GM23338 (cell line): ENCODE measurements around the gene ADGRL3. TPM values are rescaled to one million over a fixed set of nuclear protein-coding genes. Genes with fewer than 3 reads are reported as not detected.

Source experiments
- ATAC-seq: fragments of 200-7000 bp; cut with Tn5 transposase; 3 replicates; pipeline ENCODE4 v1.9.1; 2020
- DNase-seq: peaks from one replicate; pipeline ENCODE4 v3.0.0-alpha.2; 2015; ENCODE audit warnings: low spot score
- H2AFZ ChIP-seq: fragments of 200-600 bp; sonication (generic); 2 replicates; pipeline ENCODE4 v1.8.0; 2016; ENCODE audit warnings: antibody characterized with exemption, mild to moderate bottlenecking, moderate library complexity
- H3F3A ChIP-seq: fragments of 200-600 bp; sonication (generic); replicated peaks from 2 replicates; pipeline ENCODE4 v1.8.0; 2017; ENCODE audit warnings: antibody characterized with exemption, mixed run types, low read depth
- H3K27ac ChIP-seq: fragments of 200-600 bp; sonication (generic); 2 replicates; pipeline ENCODE4 v1.6.1; 2016; ENCODE audit warnings: low read depth
- H3K27me3 ChIP-seq: fragments of 200-600 bp; sonication (generic); 2 replicates; pipeline ENCODE4 v1.8.0; 2016; ENCODE audit warnings: mild to moderate bottlenecking, mixed run types, moderate library complexity; ENCODE audit not compliant: insufficient read depth
- H3K36me3 ChIP-seq: fragments of 200-600 bp; sonication (generic); 2 replicates; pipeline ENCODE4 v1.8.0; 2016; ENCODE audit warnings: mild to moderate bottlenecking; ENCODE audit not compliant: insufficient read depth
- H3K4me1 ChIP-seq: fragments of 200-600 bp; sonication (generic); 2 replicates; pipeline ENCODE4 v1.8.0; 2016; ENCODE audit warnings: mild to moderate bottlenecking, moderate library complexity; ENCODE audit not compliant: insufficient read depth
- H3K4me2 ChIP-seq: fragments of 200-600 bp; sonication (generic); 2 replicates; pipeline ENCODE4 v1.7.1; 2017; ENCODE audit warnings: mixed run types
- H3K4me3 ChIP-seq: fragments of 200-600 bp; sonication (generic); 2 replicates; pipeline ENCODE4 v1.6.1; 2016; ENCODE audit warnings: mixed run types
- H3K79me2 ChIP-seq: fragments of 200-600 bp; sonication (generic); replicated peaks from 2 replicates; pipeline ENCODE4 v1.8.0; 2017; ENCODE audit warnings: mild to moderate bottlenecking; ENCODE audit not compliant: insufficient read depth
- H3K9me2 ChIP-seq: fragments of 200-600 bp; sonication (generic); 2 replicates; pipeline ENCODE4 v1.8.0; 2017; ENCODE audit not compliant: insufficient read depth
- H4K20me1 ChIP-seq: fragments of 200-600 bp; sonication (generic); replicated peaks from 2 replicates; pipeline ENCODE4 v1.8.0; 2017; ENCODE audit warnings: mild to moderate bottlenecking; ENCODE audit not compliant: insufficient read depth
- H3K27ac Mint-ChIP-seq: 2 replicates; pipeline ENCODE4 v1.8.0; 2020; ENCODE audit warnings: inconsistent platforms, mild to moderate bottlenecking, moderate library complexity, mixed read lengths
- H3K27me3 Mint-ChIP-seq: 3 replicates; pipeline ENCODE4 v1.8.0; 2022; ENCODE audit warnings: low read depth, mild to moderate bottlenecking, moderate library complexity, mixed read lengths, inconsistent platforms; ENCODE audit not compliant: insufficient read depth, poor library complexity
- H3K36me3 Mint-ChIP-seq: 3 replicates; pipeline ENCODE4 v1.8.0; 2021; ENCODE audit warnings: low read depth, mild to moderate bottlenecking, inconsistent platforms, moderate library complexity, mixed read lengths
- H3K4me1 Mint-ChIP-seq: 3 replicates; pipeline ENCODE4 v1.8.0; 2020; ENCODE audit warnings: mild to moderate bottlenecking, inconsistent platforms, mixed read lengths
- H3K4me3 Mint-ChIP-seq: 3 replicates; pipeline ENCODE4 v1.8.0; 2021; ENCODE audit warnings: moderate library complexity, mild to moderate bottlenecking, inconsistent platforms, mixed read lengths
- H3K9me3 Mint-ChIP-seq: 3 replicates; pipeline ENCODE4 v1.8.0; 2020; ENCODE audit warnings: moderate library complexity, mild to moderate bottlenecking, inconsistent platforms, mixed read lengths
- CREB1 ChIP-seq: fragments of 250-450 bp; sonication (Bioruptor Pico); IDR thresholded peaks from 2 replicates; pipeline ENCODE4 v1.5.0; 2020; ENCODE audit warnings: low read depth, mild to moderate bottlenecking, moderate library complexity
- EZH2 ChIP-seq: fragments of 200-600 bp; sonication (generic); IDR thresholded peaks from one replicate; pipeline ENCODE4 v1.8.0; 2017; ENCODE audit warnings: antibody characterized with exemption, mild to moderate bottlenecking, low read depth; ENCODE audit not compliant: unreplicated experiment
- EZH2phosphoT487 ChIP-seq: fragments of 200-600 bp; sonication (generic); IDR thresholded peaks from one replicate; pipeline ENCODE4 v1.8.1; 2018; ENCODE audit warnings: antibody characterized with exemption; ENCODE audit not compliant: unreplicated experiment
- JUNB ChIP-seq: IDR thresholded peaks from one replicate; pipeline ENCODE4 v1.6.1; 2016; ENCODE audit warnings: antibody characterized with exemption; ENCODE audit not compliant: unreplicated experiment
- NANOG ChIP-seq: IDR thresholded peaks from 2 replicates; pipeline ENCODE4 v1.6.1; 2016; ENCODE audit warnings: antibody characterized with exemption, borderline replicate concordance
- POLR2AphosphoS5 ChIP-seq: IDR thresholded peaks from 2 replicates; pipeline ENCODE4 v1.6.1; 2016; ENCODE audit warnings: antibody characterized with exemption, low read depth
- REST ChIP-seq: IDR thresholded peaks from one replicate; pipeline ENCODE4 v1.6.1; 2018; ENCODE audit warnings: antibody characterized with exemption; ENCODE audit not compliant: unreplicated experiment
- ZNF114 ChIP-seq: fragments of 250-450 bp; sonication (Bioruptor Pico); IDR thresholded peaks from 2 replicates; pipeline ENCODE4 v1.5.0; 2020; ENCODE audit warnings: mild to moderate bottlenecking, moderate library complexity
- ZNF462 ChIP-seq: fragments of 250-450 bp; sonication (Bioruptor Pico); IDR thresholded peaks from 2 replicates; pipeline ENCODE4 v1.5.0; 2020; ENCODE audit warnings: mild to moderate bottlenecking, moderate library complexity
- polyA plus RNA-seq: library from polyadenylated mRNA; unstranded; fragments of >200 nt; fragmentation: Nextera tagmentation; extraction: Ambion mirVana; gene quantifications from 2 replicates; pipeline ENCODE4 v1.2.1, GENCODE V29; 2016
- total RNA-seq: library from RNA; depleted of rRNA; stranded (reverse); fragments of >200 nt; shearing (Covaris generic); gene quantifications from 2 replicates; pipeline ENCODE4 v1.2.3, GENCODE V29; 2014

Gene ADGRL3
- total and polyA plus RNA-seq, 2 experiments from 2014 or later, result 9.7 to 16.5 TPM

GRCh38 chr4:61212788-61213187 lies 12.7 kb downstream of the ADGRL3 start (continued):
- no peak for TF ChIP-seq ZNF114 (CRISPR knock-in tag)
- TF ChIP-seq EZH2, result no peak
- TF ChIP-seq JUNB, result no peak

GRCh38 chr4:61214680-61215079 lies 14.6 kb downstream of the ADGRL3 start:
- Mint-ChIP-seq H3K4me3 (no peak overlapping the region), H3K9me3 (no peaks in the 10 kb centered on the region), H3K27ac (no peak overlapping the region), H3K4me1 (peaks cover 18% of the 10 kb centered on the region), H3K36me3 (no peaks in the 10 kb centered on the region), H3K27me3 (peaks cover under 1% of the 10 kb centered on the region)
- Histone ChIP-seq H3F3A (no peaks in the 10 kb centered on the region), H3K36me3 (no peaks in the 10 kb centered on the region), H3K79me2 (peaks cover 37% of the 10 kb centered on the region), H3K27ac (no peak overlapping the region), H3K27me3 (no peaks in the 10 kb centered on the region), H3K4me2 (no peak overlapping the region), H3K4me1 (peaks cover 16% of the 10 kb centered on the region), H4K20me1 (no peaks in the 10 kb centered on the region), H3K9me2 (no peaks in the 10 kb centered on the region), H3K4me3 (no peak overlapping the region), H2AFZ (no peak overlapping the region)
- TF ChIP-seq ZNF462 (CRISPR knock-in tag) (no peak), CREB1 (CRISPR knock-in tag) (no peak), REST (no peak), POLR2AphosphoS5 (no peak), EZH2 (no peak), ZNF114 (CRISPR knock-in tag) (no peak), NANOG (no peak), EZH2phosphoT487 (no peak)
- ATAC-seq, result no peak
- DNase-seq, result no peak
